Heart left ventricle (tissue), 16 donors: ENCODE results near the gene KRT32. TPM values are rescaled to one million over a fixed set of nuclear protein-coding genes. Genes with fewer than 3 reads are reported as not detected.

Experiments used
- ATAC-seq, 4 donors: fragments of 200-7000 bp; cut with Tn5 transposase; one replicate each; pipeline ENCODE4 v1.9.1; 2020 to 2022; ENCODE audit warnings: moderate library complexity in 4 of 4, mild to moderate bottlenecking in 3 of 4, moderate number of reproducible peaks in 1 of 4
- DNase-seq, 5 donors: peaks; one replicate each; pipeline ENCODE4 v3.0.0-alpha.2; 2020
- H3K27ac ChIP-seq, 12 donors: fragments of 200-600 bp; sonication (generic) in 4 of 12; one replicate each; pipeline versions ENCODE4 v1.5.0 to v1.8.0; 2016 to 2022; ENCODE audit warnings: mild to moderate bottlenecking in 2 of 12
- H3K27me3 ChIP-seq, 9 donors: fragments of 200-600 bp; sonication (generic) in 2 of 9; one replicate each; pipeline versions ENCODE4 v1.5.1 to v1.8.0; 2016 to 2022; ENCODE audit warnings: mild to moderate bottlenecking in 3 of 9
- H3K36me3 ChIP-seq, 9 donors: fragments of 200-600 bp; sonication (generic) in 2 of 9; one replicate each; pipeline versions ENCODE4 v1.5.0 to v1.8.0; 2018 to 2022; ENCODE audit warnings: mild to moderate bottlenecking in 2 of 9
- H3K4me1 ChIP-seq, 12 donors: fragments of 200-600 bp; sonication (generic) in 4 of 12; one replicate each; pipeline versions ENCODE4 v1.5.0 to v1.8.0; 2016 to 2022; ENCODE audit warnings: mild to moderate bottlenecking in 3 of 12
- H3K4me3 ChIP-seq, 12 donors: fragments of 200-600 bp; sonication (generic) in 4 of 12; one replicate each; pipeline versions ENCODE4 v1.5.0 to v1.8.0; 2017 to 2022; ENCODE audit warnings: mild to moderate bottlenecking in 9 of 12, moderate library complexity in 4 of 12
- H3K9me3 ChIP-seq, 12 donors: fragments of 200-600 bp; sonication (generic) in 4 of 12; one replicate each; pipeline versions ENCODE4 v1.5.0 to v1.8.0; 2016 to 2022; ENCODE audit warnings: mild to moderate bottlenecking in 1 of 12
- CTCF ChIP-seq, 12 donors: fragments of 200-600 bp; sonication (generic) in 4 of 12; IDR thresholded peaks; one replicate each; pipeline versions ENCODE4 v1.5.0 to v1.8.0; 2018 to 2022; ENCODE audit warnings: antibody characterized with exemption in 12 of 12, mild to moderate bottlenecking in 5 of 12
- POLR2A ChIP-seq, 2 donors: fragments of 450-650 bp; IDR thresholded peaks; one replicate each; pipeline ENCODE4 v1.6.1; 2017; ENCODE audit warnings: antibody characterized with exemption in 2 of 2, mild to moderate bottlenecking in 2 of 2, moderate library complexity in 2 of 2
- WGBS, 4 donors: extraction: QIAGEN DNeasy Blood & Tissue Kit in 2 of 4; methylation state at CpG; one replicate each; pipeline versions ENCODE4 v1.1.5 to v1.1.7; 2013 to 2018; 5-methylcytosine and 5-hydroxymethylcytosine counted together
- intact Hi-C, 10 donors: fragments of 100-400 bp; cut with DNase I; formaldehyde crosslinking; loops; one replicate each; pipeline versions ENCODE4 v1.11.1 to v1.14.2; 2022
- polyA plus RNA-seq, 2 donors: library from polyadenylated mRNA; stranded (reverse); fragments of 200-250 nt; gene quantifications; one replicate each; pipeline ENCODE4 v1.2.3, GENCODE V29; 2013
- total RNA-seq, 9 donors: library from RNA; depleted of rRNA in 2 of 9; stranded (reverse); fragments of >200 nt in 2 of 9; fragmentation: NEBNext Ultra II Directional in 3 of 9; extraction: Animal tissue kit (Norgen Biotek cat#: 25700) in 3 of 9; gene quantifications; one replicate each; pipeline versions ENCODE4 v1.1.0 to v1.2.4, GENCODE V29; 2016 to 2023
- donor health status: ischemic (EF 13 %, LVEDD 7.1; RV severe dilation, severe dysfunction).
- donor health status: healthy with polysubstance abuse.
- donor health status: DM: no; HTN: yes; CAD: no.
- donor health status: DM: no; HTN: no; CAD: no.
- donor health status: ischemic (EF 25% LVEDD 6.9; RV normal size, moderate dysfunction).
- donor health status: ischemic (EF 25% LVEDD 5.7; RV mildly dilated, moderate dysfunction).
- donor health status: healthy.
- donor health status: DM: yes; HTN: yes; CAD: no.
- donor health status: ischemic (EF 35%, LVEDD 5.7; RV mildly dilated, moderate dysfunction).
- donor health status: nonischemic (EF 11% LVEDD 7.7; RV severe dilation, severe dysfunction).
- donor health status: DM: yes; HTN: yes; CAD: no.
- donor health status: PGD.
- donor health status: ischemic (EF 29% LVEDD 5.4; RV normal size, mild dysfunction).
- donor health status: nonischemic (EF 23%, LVEDD 6.1; RV moderate dilation, normal function).

The KRT32 gene
- total and polyA plus RNA-seq, 11 donors = 0.16 to 0.27 (median 0.21) TPM; not detected in 7

DNA sequence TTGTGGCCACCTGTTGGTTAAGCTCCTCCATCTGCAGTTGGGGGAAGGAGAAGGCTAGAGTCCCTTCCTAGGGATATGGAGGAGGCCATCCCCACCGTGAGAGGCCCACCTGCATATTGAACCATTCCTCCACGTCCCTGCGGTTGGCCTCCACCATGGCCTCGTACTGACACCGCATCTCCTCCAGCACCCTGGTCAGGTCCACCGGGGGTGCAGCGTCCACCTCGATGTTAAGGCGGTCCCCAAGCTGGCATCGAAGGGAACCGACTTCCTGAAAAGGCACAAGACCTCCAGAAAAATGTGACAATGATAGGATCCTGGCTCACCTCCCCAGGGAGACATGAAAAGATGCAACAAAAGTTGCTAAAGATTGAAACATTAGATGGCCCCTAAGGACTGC, 3.0 kb downstream of the KRT32 start:
- ATAC-seq (no peak), DNase-seq (no peak)
- H3K36me3 ChIP-seq = no peaks in the 10 kb centered on the region
- no peak overlapping the region for H3K27ac ChIP-seq
- no peak for TF ChIP-seq POLR2A (IDR thresholded peaks at IDR 0.05)
- TF ChIP-seq CTCF (IDR thresholded peaks at IDR 0.05) = no peak
- no peak overlapping the region for H3K4me3 ChIP-seq
- H3K4me1 ChIP-seq = peaks cover 0 to 11% (median 3%) of the 10 kb centered on the region in 12 donors
- H3K9me3 ChIP-seq = peaks cover 0 to 14% (median 0%) of the 10 kb centered on the region in 12 donors
- H3K27me3 ChIP-seq = peaks cover 0 to 8% (median 0%) of the 10 kb centered on the region in 9 donors
- intact Hi-C loops = loop anchor here in 2 of 10 donors (2.0 to 10.0 kb wide), 2 partner anchors 159 to 161 kb away; partner anchors contain the start of genes KRTAP29-1 (in 2 of the 2) and KRTAP16-1 (in 1 of the 2)
- WGBS, 4 donors = 82 to 92% (median 86%) methylated on average over 11 of the region's 11 CpGs

DNA sequence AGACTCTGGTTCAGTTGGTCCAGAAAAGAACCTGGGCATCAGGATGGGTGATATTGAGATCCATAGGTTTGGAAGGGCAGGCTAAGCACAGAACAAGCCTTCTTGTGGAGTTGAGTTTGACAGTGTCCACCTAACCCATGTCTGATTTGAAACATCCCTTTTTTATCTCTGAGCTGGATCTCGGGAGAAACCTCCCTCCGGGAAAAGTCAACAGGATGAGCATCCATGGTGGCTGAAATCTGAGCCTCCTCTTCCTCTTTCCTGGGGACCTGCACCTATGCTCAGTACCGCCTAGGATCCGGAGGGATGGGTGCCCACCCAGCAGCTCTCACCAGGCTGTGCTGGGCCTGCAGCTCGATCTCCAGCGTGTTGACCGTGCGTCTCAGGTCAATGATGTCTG, 3.4 kb downstream of the KRT32 start:
- Histone ChIP-seq H3K27ac (no peak overlapping the region), H3K4me1 (peaks cover 0 to 11% (median 3%) of the 10 kb centered on the region in 12 donors), H3K36me3 (no peaks in the 10 kb centered on the region), H3K9me3 (peaks cover 0 to 13% (median 0%) of the 10 kb centered on the region in 12 donors), H3K4me3 (no peak overlapping the region), H3K27me3 (peaks cover 0 to 8% (median 0%) of the 10 kb centered on the region in 9 donors)
- intact Hi-C loops = loop anchor here in 2 of 10 donors (2.0 to 10.0 kb wide), 2 partner anchors 159 to 161 kb away; partner anchors contain the start of genes KRTAP29-1 (in 2 of the 2) and KRTAP16-1 (in 1 of the 2)
- DNase-seq (no peak), ATAC-seq (no peak)
- TF ChIP-seq POLR2A (IDR thresholded peaks at IDR 0.05) (no peak), CTCF (IDR thresholded peaks at IDR 0.05) (no peak)
- whole genome bisulfite sequencing, 4 donors = 85 to 90% (median 88%) methylated on average over 8 of the region's 8 CpGs

- Histone ChIP-seq H3K9me3 (peaks cover 0 to 3% (median 0%) of the 10 kb centered on the region in 12 donors), H3K4me1 (peaks cover 0 to 11% (median 3%) of the 10 kb centered on the region in 12 donors), H3K27me3 (peaks cover 0 to 10% (median 0%) of the 10 kb centered on the region in 9 donors), H3K36me3 (no peaks in the 10 kb centered on the region), H3K4me3 (no peak overlapping the region), H3K27ac (no peak overlapping the region)
- TF ChIP-seq CTCF (IDR thresholded peaks at IDR 0.05) (no peak), POLR2A (IDR thresholded peaks at IDR 0.05) (no peak)
- DNase-seq = no peak
- intact Hi-C loops = loop anchor here in 1 of 10 donors (10.0 kb wide), 1 partner anchor 158 kb away; the partner anchor contains the start of genes KRTAP16-1 and KRTAP29-1
- ATAC-seq = no peak
- WGBS, 4 donors = 76 to 88% (median 80%) methylated on average over 15 of the region's 15 CpGs
Measured at GRCh38 chr17:41462705-41463104, 4.5 kb downstream of the KRT32 start.

DNA sequence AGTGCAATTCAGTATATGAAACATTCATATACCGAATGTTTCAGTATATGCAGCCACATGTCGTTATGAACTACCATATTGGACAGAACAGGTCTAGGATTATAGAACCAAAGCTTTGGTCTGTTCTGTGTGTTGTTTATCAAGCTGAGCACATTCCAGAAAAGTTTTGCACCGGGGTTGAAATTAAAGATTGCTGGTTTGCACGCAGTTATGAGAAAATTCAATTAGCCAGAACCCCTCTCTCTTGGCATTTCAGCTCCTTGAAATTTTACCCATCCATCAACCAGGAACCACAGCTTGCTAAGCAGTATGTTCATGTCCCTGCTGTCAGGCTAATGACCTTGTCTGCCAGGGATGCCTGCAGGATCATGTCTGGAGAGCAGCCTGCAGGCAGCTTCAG, 9.5 kb downstream of the KRT32 start:
- no peak for TF ChIP-seq CTCF (IDR thresholded peaks at IDR 0.05)
- TF ChIP-seq POLR2A (IDR thresholded peaks at IDR 0.05) = no peak
- no peaks in the 10 kb centered on the region for H3K36me3 ChIP-seq
- no peak for ATAC-seq
- peaks cover 0 to 12% (median 5%) of the 10 kb centered on the region in 9 donors for H3K27me3 ChIP-seq
- no peak overlapping the region for H3K27ac ChIP-seq
- no peak overlapping the region for H3K4me3 ChIP-seq
- H3K9me3 ChIP-seq = no peaks in the 10 kb centered on the region
- intact Hi-C loops = no loop called here
- no peak for DNase-seq
- WGBS, 4 donors = 74 to 85% (median 79%) methylated on average over 4 of the region's 4 CpGs
- H3K4me1 ChIP-seq = no peaks in the 10 kb centered on the region
